GM23338 (cell line): ENCODE data around the gene LRP1B. TPM values are rescaled to one million over a fixed set of nuclear protein-coding genes. Genes with fewer than 3 reads are reported as not detected.

ENCODE experiments used
- ATAC-seq: fragments of 200-7000 bp; cut with Tn5 transposase; 3 replicates; pipeline ENCODE4 v1.9.1; 2020
- DNase-seq: peaks from one replicate; pipeline ENCODE4 v3.0.0-alpha.2; 2015; ENCODE audit warnings: low spot score
- H2AFZ ChIP-seq: fragments of 200-600 bp; sonication (generic); 2 replicates; pipeline ENCODE4 v1.8.0; 2016; ENCODE audit warnings: antibody characterized with exemption, mild to moderate bottlenecking, moderate library complexity
- H3F3A ChIP-seq: fragments of 200-600 bp; sonication (generic); replicated peaks from 2 replicates; pipeline ENCODE4 v1.8.0; 2017; ENCODE audit warnings: antibody characterized with exemption, mixed run types, low read depth
- H3K27ac ChIP-seq: fragments of 200-600 bp; sonication (generic); 2 replicates; pipeline ENCODE4 v1.6.1; 2016; ENCODE audit warnings: low read depth
- H3K27me3 ChIP-seq: fragments of 200-600 bp; sonication (generic); 2 replicates; pipeline ENCODE4 v1.8.0; 2016; ENCODE audit warnings: mild to moderate bottlenecking, mixed run types, moderate library complexity; ENCODE audit not compliant: insufficient read depth
- H3K36me3 ChIP-seq: fragments of 200-600 bp; sonication (generic); 2 replicates; pipeline ENCODE4 v1.8.0; 2016; ENCODE audit warnings: mild to moderate bottlenecking; ENCODE audit not compliant: insufficient read depth
- H3K4me1 ChIP-seq: fragments of 200-600 bp; sonication (generic); 2 replicates; pipeline ENCODE4 v1.8.0; 2016; ENCODE audit warnings: mild to moderate bottlenecking, moderate library complexity; ENCODE audit not compliant: insufficient read depth
- H3K4me2 ChIP-seq: fragments of 200-600 bp; sonication (generic); 2 replicates; pipeline ENCODE4 v1.7.1; 2017; ENCODE audit warnings: mixed run types
- H3K4me3 ChIP-seq: fragments of 200-600 bp; sonication (generic); 2 replicates; pipeline ENCODE4 v1.6.1; 2016; ENCODE audit warnings: mixed run types
- H3K79me2 ChIP-seq: fragments of 200-600 bp; sonication (generic); replicated peaks from 2 replicates; pipeline ENCODE4 v1.8.0; 2017; ENCODE audit warnings: mild to moderate bottlenecking; ENCODE audit not compliant: insufficient read depth
- H3K9me2 ChIP-seq: fragments of 200-600 bp; sonication (generic); 2 replicates; pipeline ENCODE4 v1.8.0; 2017; ENCODE audit not compliant: insufficient read depth
- H4K20me1 ChIP-seq: fragments of 200-600 bp; sonication (generic); replicated peaks from 2 replicates; pipeline ENCODE4 v1.8.0; 2017; ENCODE audit warnings: mild to moderate bottlenecking; ENCODE audit not compliant: insufficient read depth
- H3K27ac Mint-ChIP-seq: 2 replicates; pipeline ENCODE4 v1.8.0; 2020; ENCODE audit warnings: inconsistent platforms, mild to moderate bottlenecking, moderate library complexity, mixed read lengths
- H3K27me3 Mint-ChIP-seq: 3 replicates; pipeline ENCODE4 v1.8.0; 2022; ENCODE audit warnings: low read depth, mild to moderate bottlenecking, moderate library complexity, mixed read lengths, inconsistent platforms; ENCODE audit not compliant: insufficient read depth, poor library complexity
- H3K36me3 Mint-ChIP-seq: 3 replicates; pipeline ENCODE4 v1.8.0; 2021; ENCODE audit warnings: low read depth, mild to moderate bottlenecking, inconsistent platforms, moderate library complexity, mixed read lengths
- H3K4me1 Mint-ChIP-seq: 3 replicates; pipeline ENCODE4 v1.8.0; 2020; ENCODE audit warnings: mild to moderate bottlenecking, inconsistent platforms, mixed read lengths
- H3K4me3 Mint-ChIP-seq: 3 replicates; pipeline ENCODE4 v1.8.0; 2021; ENCODE audit warnings: moderate library complexity, mild to moderate bottlenecking, inconsistent platforms, mixed read lengths
- H3K9me3 Mint-ChIP-seq: 3 replicates; pipeline ENCODE4 v1.8.0; 2020; ENCODE audit warnings: moderate library complexity, mild to moderate bottlenecking, inconsistent platforms, mixed read lengths
- CREB1 ChIP-seq: fragments of 250-450 bp; sonication (Bioruptor Pico); IDR thresholded peaks from 2 replicates; pipeline ENCODE4 v1.5.0; 2020; ENCODE audit warnings: low read depth, mild to moderate bottlenecking, moderate library complexity
- CTCF ChIP-seq, 2 experiments: fragments of 200-600 bp in 1 of 2; sonication (generic) in 1 of 2; conservative IDR thresholded peaks; 2 replicates each; pipeline versions ENCODE4 v1.5.1 to v1.6.1; 2016 to 2017; ENCODE audit warnings: antibody characterized with exemption in 2 of 2, low read depth in 2 of 2, mild to moderate bottlenecking in 2 of 2, moderate library complexity in 1 of 2
- ETS1 ChIP-seq: IDR thresholded peaks from 2 replicates; pipeline ENCODE4 v1.6.1; 2016; ENCODE audit warnings: antibody characterized with exemption
- EZH2 ChIP-seq: fragments of 200-600 bp; sonication (generic); IDR thresholded peaks from one replicate; pipeline ENCODE4 v1.8.0; 2017; ENCODE audit warnings: antibody characterized with exemption, mild to moderate bottlenecking, low read depth; ENCODE audit not compliant: unreplicated experiment
- EZH2phosphoT487 ChIP-seq: fragments of 200-600 bp; sonication (generic); IDR thresholded peaks from one replicate; pipeline ENCODE4 v1.8.1; 2018; ENCODE audit warnings: antibody characterized with exemption; ENCODE audit not compliant: unreplicated experiment
- JUNB ChIP-seq: IDR thresholded peaks from one replicate; pipeline ENCODE4 v1.6.1; 2016; ENCODE audit warnings: antibody characterized with exemption; ENCODE audit not compliant: unreplicated experiment
- NANOG ChIP-seq: IDR thresholded peaks from 2 replicates; pipeline ENCODE4 v1.6.1; 2016; ENCODE audit warnings: antibody characterized with exemption, borderline replicate concordance
- POLR2AphosphoS5 ChIP-seq: IDR thresholded peaks from 2 replicates; pipeline ENCODE4 v1.6.1; 2016; ENCODE audit warnings: antibody characterized with exemption, low read depth
- STAT1 ChIP-seq: IDR thresholded peaks from one replicate; pipeline ENCODE4 v1.6.1; 2016; ENCODE audit warnings: antibody characterized with exemption; ENCODE audit not compliant: unreplicated experiment
- ZNF114 ChIP-seq: fragments of 250-450 bp; sonication (Bioruptor Pico); IDR thresholded peaks from 2 replicates; pipeline ENCODE4 v1.5.0; 2020; ENCODE audit warnings: mild to moderate bottlenecking, moderate library complexity
- ZNF331 ChIP-seq: fragments of 250-450 bp; sonication (Bioruptor Pico); IDR thresholded peaks from 2 replicates; pipeline ENCODE4 v1.5.0; 2020; ENCODE audit warnings: low read depth, mild to moderate bottlenecking, moderate library complexity
- polyA plus RNA-seq: library from polyadenylated mRNA; unstranded; fragments of >200 nt; fragmentation: Nextera tagmentation; extraction: Ambion mirVana; gene quantifications from 2 replicates; pipeline ENCODE4 v1.2.1, GENCODE V29; 2016
- total RNA-seq: library from RNA; depleted of rRNA; stranded (reverse); fragments of >200 nt; shearing (Covaris generic); gene quantifications from 2 replicates; pipeline ENCODE4 v1.2.3, GENCODE V29; 2014
- TF ChIP-seq, protein P1 (sequence below): IDR thresholded peaks from one replicate; pipeline ENCODE4 v1.6.1; 2018; ENCODE audit warnings: antibody characterized with exemption; ENCODE audit not compliant: unreplicated experiment

LRP1B gene
- total and polyA plus RNA-seq, 2 experiments from 2014 or later, result 0.15 to 0.97 TPM

- TF ChIP-seq ETS1 (no peak), ZNF114 (CRISPR knock-in tag) (no peak), JUNB (no peak), EZH2 (no peak), STAT1 (no peak), CREB1 (no peak), NANOG (no peak), EZH2phosphoT487 (no peak), ZNF331 (CRISPR knock-in tag) (no peak), CTCF (conservative IDR thresholded peaks at IDR 0.05; ENCODE audit: low read depth in 2 of 2) (no peak)
- TF ChIP-seq, protein P1, sequence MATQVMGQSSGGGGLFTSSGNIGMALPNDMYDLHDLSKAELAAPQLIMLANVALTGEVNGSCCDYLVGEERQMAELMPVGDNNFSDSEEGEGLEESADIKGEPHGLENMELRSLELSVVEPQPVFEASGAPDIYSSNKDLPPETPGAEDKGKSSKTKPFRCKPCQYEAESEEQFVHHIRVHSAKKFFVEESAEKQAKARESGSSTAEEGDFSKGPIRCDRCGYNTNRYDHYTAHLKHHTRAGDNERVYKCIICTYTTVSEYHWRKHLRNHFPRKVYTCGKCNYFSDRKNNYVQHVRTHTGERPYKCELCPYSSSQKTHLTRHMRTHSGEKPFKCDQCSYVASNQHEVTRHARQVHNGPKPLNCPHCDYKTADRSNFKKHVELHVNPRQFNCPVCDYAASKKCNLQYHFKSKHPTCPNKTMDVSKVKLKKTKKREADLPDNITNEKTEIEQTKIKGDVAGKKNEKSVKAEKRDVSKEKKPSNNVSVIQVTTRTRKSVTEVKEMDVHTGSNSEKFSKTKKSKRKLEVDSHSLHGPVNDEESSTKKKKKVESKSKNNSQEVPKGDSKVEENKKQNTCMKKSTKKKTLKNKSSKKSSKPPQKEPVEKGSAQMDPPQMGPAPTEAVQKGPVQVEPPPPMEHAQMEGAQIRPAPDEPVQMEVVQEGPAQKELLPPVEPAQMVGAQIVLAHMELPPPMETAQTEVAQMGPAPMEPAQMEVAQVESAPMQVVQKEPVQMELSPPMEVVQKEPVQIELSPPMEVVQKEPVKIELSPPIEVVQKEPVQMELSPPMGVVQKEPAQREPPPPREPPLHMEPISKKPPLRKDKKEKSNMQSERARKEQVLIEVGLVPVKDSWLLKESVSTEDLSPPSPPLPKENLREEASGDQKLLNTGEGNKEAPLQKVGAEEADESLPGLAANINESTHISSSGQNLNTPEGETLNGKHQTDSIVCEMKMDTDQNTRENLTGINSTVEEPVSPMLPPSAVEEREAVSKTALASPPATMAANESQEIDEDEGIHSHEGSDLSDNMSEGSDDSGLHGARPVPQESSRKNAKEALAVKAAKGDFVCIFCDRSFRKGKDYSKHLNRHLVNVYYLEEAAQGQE, result no peak
Observed at GRCh38 chr2:140316345-140316744, 1814.5 kb downstream of the LRP1B start (continued).

DNA sequence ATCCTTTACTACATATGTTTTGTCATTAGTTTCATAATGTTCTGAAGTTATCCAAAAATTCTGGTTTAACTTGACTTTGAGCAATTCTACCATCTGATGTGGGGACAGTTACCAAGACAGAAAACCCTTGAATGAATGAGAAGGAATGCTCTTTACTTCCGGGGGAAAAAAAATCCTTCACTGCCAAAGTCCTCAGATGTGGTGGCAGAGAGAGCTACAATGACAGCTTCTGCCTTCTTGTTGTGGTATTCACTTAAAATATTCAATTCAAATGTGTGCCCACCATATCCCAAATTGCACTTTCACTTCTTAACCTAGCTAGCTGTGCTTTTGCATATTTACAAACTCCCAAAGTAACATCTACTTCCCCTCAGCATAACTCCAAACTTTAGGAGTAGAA lies 1818.9 kb downstream of the LRP1B start:
- no peaks in the 10 kb centered on the region for H3K4me1 Mint-ChIP-seq
- H3K4me3 ChIP-seq, result no peak overlapping the region
- H3K4me1 ChIP-seq, result no peaks in the 10 kb centered on the region
- DNase-seq (no peak), ATAC-seq (no peak)
- no peaks in the 10 kb centered on the region for H3K36me3 ChIP-seq
- H3K27me3 Mint-ChIP-seq, result no peaks in the 10 kb centered on the region
- no peaks in the 10 kb centered on the region for H4K20me1 ChIP-seq
- no peaks in the 10 kb centered on the region for H3K9me3 Mint-ChIP-seq
- no peak overlapping the region for H3K4me3 Mint-ChIP-seq
- H3F3A ChIP-seq, result no peaks in the 10 kb centered on the region
- H3K36me3 Mint-ChIP-seq, result no peaks in the 10 kb centered on the region
- H2AFZ ChIP-seq, result no peak overlapping the region
- no peak overlapping the region for H3K27ac Mint-ChIP-seq
- H3K79me2 ChIP-seq, result no peaks in the 10 kb centered on the region
- no peaks in the 10 kb centered on the region for H3K9me2 ChIP-seq
- H3K4me2 ChIP-seq, result no peak overlapping the region
- no peaks in the 10 kb centered on the region for H3K27me3 ChIP-seq
- no peak overlapping the region for H3K27ac ChIP-seq
- no peak for TF ChIP-seq CTCF (conservative IDR thresholded peaks at IDR 0.05; ENCODE audit: low read depth in 2 of 2)
- no peak for TF ChIP-seq NANOG
- no peak for TF ChIP-seq POLR2AphosphoS5
- TF ChIP-seq STAT1, result no peak
- TF ChIP-seq ETS1, result no peak
